ENCODE results near the gene CD82.

CD82 gene

DNA sequence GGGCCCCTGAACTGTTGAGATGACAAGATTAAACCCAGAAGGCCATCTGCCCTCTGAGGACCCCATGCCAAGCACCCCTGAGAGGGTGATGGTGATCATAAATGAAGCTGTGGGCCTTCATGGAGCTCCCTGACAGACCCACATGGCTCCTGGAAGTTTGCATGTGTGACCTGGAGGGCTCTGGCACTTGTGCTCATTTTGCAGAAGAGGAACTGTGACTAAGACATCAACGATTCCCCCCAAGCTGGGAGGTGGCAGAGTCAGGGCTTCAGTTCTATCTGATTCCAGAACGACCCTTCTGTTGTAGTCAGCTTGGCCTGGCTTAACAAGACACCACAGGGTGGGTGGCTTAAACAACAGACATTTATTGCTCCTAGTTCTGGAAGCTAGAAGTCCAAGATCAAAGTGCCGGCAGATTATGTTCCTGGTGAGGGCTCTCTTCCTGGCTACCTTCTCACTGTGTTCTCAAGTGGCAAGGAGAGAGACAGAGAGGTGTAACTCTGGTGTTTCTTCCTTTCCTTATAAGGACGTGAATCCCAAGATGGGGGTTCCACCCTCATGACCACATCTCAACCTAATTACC is 46.4 kb upstream of the CD82 start:
- peaks cover 0 to 6% of the 10 kb centered on the region in 2 donors for H3K4me1 ChIP-seq (ENCODE audit: control insufficient read depth in 2 of 2, insufficient read depth in 1 of 2, low read depth in 1 of 2, low read length in 2 of 2)
- WGBS, 2 donors (ENCODE audit: extremely low coverage in 2 of 2, insufficient read length in 2 of 2, insufficient replicate concordance in 1 of 2): no CpG with 5 or more reads among the region's 4 CpGs
- no peak overlapping the region for H3K4ac ChIP-seq (ENCODE audit: low read length)
- H3K4me3 ChIP-seq (ENCODE audit: low read length in 2 of 2): no peak overlapping the region
- H3K27ac ChIP-seq (replicated peaks; ENCODE audit: low read length): no peak overlapping the region
- H2AFZ ChIP-seq (ENCODE audit: low read length): no peak overlapping the region
- no peak overlapping the region for H3K9ac ChIP-seq (ENCODE audit: low read depth, low read length, poor library complexity)
- H4K91ac ChIP-seq (ENCODE audit: low read depth, low read length, poor library complexity): no peak overlapping the region
- H2BK120ac ChIP-seq (ENCODE audit: low read depth, low read length): no peak overlapping the region
- no peak overlapping the region for H3K14ac ChIP-seq (ENCODE audit: low read length)
- peaks cover 0 to 32% (median 0%) of the 10 kb centered on the region in 3 experiments for H3K27me3 ChIP-seq (ENCODE audit: control insufficient read depth in 3 of 3, insufficient read depth in 3 of 3, low read depth in 1 of 3, low read length in 3 of 3)
- no peak overlapping the region for H3K4me2 ChIP-seq (ENCODE audit: insufficient read depth, low read length, poor library complexity, severe bottlenecking)
- no peaks in the 10 kb centered on the region for H3K9me3 ChIP-seq (replicated peaks in 1 of 2; ENCODE audit: control insufficient read depth in 2 of 2, insufficient read depth in 1 of 2, low read depth in 1 of 2, low read length in 2 of 2)
- no peak overlapping the region for H2BK12ac ChIP-seq (ENCODE audit: low read length)
- peak overlapping the region; percentile 47 for H2AK5ac ChIP-seq (ENCODE audit: low read depth, low read length)
- DNase-seq (ENCODE audit: low spot score): no peak
- peak overlapping the region; percentile 82 for H2BK15ac ChIP-seq (ENCODE audit: low read length)
- no peak overlapping the region for H4K8ac ChIP-seq (ENCODE audit: low read depth, low read length)
- no peak overlapping the region for H3K18ac ChIP-seq (ENCODE audit: low read length)
- no peak overlapping the region for H2BK5ac ChIP-seq (ENCODE audit: low read length)
- no peak overlapping the region for H3K23ac ChIP-seq (ENCODE audit: low read depth, low read length, poor library complexity)
- H3K79me1 ChIP-seq (ENCODE audit: low read depth, low read length): no peaks in the 10 kb centered on the region
- H3K36me3 ChIP-seq (replicated peaks in 1 of 2; ENCODE audit: control insufficient read depth in 2 of 2, insufficient read depth in 2 of 2, low read length in 2 of 2): no peaks in the 10 kb centered on the region

DNA sequence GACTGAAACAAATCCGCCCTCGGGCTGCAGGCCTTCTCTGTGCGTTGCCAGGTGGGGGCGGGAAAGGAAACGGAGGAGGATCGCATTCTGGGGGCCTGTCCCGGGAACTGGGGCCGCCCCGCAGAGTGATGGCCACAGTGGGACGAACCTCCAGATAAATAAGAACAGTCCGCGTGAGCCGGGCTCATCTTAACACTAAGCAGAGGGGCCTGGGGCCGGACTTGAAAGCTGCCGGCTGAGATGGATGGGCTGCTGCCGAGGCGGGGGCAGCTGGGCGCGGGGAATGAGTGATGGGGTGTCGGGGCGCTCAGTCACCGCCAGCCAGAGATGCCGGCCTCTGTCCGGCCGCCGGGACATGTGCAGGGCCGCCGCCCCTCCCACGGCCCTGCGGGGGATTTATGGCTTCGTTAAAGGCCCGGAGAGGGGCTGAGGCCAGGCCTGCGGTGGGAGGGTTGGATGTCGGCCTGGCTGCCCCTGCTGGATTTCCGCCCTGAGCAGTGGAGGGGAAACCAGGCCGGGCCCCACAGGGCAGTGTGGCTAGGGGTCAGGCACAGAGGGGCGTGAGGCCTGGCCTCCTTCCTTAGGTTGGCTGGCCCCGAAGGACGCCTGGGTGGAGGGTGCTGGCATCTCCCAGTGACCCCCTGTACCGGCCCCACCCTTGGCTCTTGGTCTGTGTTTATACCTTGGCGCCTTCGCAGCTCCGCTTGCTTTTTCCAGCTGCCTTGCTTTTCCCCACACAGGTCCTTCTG is 45.3 kb upstream of the CD82 start:
- Histone ChIP-seq H3K18ac (ENCODE audit: low read length) (peak overlapping the region; percentile 87), H4K8ac (ENCODE audit: low read depth, low read length) (no peak overlapping the region), H2BK15ac (ENCODE audit: low read length) (peak overlapping the region; percentile 82), H3K23ac (ENCODE audit: low read depth, low read length, poor library complexity) (no peak overlapping the region), H2BK12ac (ENCODE audit: low read length) (peak overlapping the region; percentile 25), H3K4me2 (ENCODE audit: insufficient read depth, low read length, poor library complexity, severe bottlenecking) (no peak overlapping the region), H2AK5ac (ENCODE audit: low read depth, low read length) (peak overlapping the region; percentile 57), H3K9me3 (replicated peaks in 1 of 2; ENCODE audit: control insufficient read depth in 2 of 2, insufficient read depth in 1 of 2, low read depth in 1 of 2, low read length in 2 of 2) (no peaks in the 10 kb centered on the region), H3K9ac (ENCODE audit: low read depth, low read length, poor library complexity) (peak overlapping the region; percentile 25), H3K14ac (ENCODE audit: low read length) (no peak overlapping the region), H4K91ac (ENCODE audit: low read depth, low read length, poor library complexity) (no peak overlapping the region), H3K27ac (replicated peaks; ENCODE audit: low read length) (no peak overlapping the region), H3K4me1 (ENCODE audit: control insufficient read depth in 2 of 2, insufficient read depth in 1 of 2, low read depth in 1 of 2, low read length in 2 of 2) (peaks cover 0 to 6% of the 10 kb centered on the region in 2 donors), H3K79me1 (ENCODE audit: low read depth, low read length) (no peaks in the 10 kb centered on the region), H2BK5ac (ENCODE audit: low read length) (peak overlapping the region; percentile 46), H3K4me3 (ENCODE audit: low read length in 2 of 2) (no peak overlapping the region), H3K36me3 (replicated peaks in 1 of 2; ENCODE audit: control insufficient read depth in 2 of 2, insufficient read depth in 2 of 2, low read length in 2 of 2) (no peaks in the 10 kb centered on the region), H2BK120ac (ENCODE audit: low read depth, low read length) (no peak overlapping the region), H2AFZ (ENCODE audit: low read length) (peak overlapping the region; percentile 61), H3K4ac (ENCODE audit: low read length) (no peak overlapping the region), H3K27me3 (ENCODE audit: control insufficient read depth in 3 of 3, insufficient read depth in 3 of 3, low read depth in 1 of 3, low read length in 3 of 3) (peaks cover 0 to 31% (median 0%) of the 10 kb centered on the region in 3 experiments)
- WGBS, 2 donors (ENCODE audit: extremely low coverage in 2 of 2, insufficient read length in 2 of 2, insufficient replicate concordance in 1 of 2): no CpG with 5 or more reads among the region's 43 CpGs
- no peak for DNase-seq (ENCODE audit: low spot score)

DNA sequence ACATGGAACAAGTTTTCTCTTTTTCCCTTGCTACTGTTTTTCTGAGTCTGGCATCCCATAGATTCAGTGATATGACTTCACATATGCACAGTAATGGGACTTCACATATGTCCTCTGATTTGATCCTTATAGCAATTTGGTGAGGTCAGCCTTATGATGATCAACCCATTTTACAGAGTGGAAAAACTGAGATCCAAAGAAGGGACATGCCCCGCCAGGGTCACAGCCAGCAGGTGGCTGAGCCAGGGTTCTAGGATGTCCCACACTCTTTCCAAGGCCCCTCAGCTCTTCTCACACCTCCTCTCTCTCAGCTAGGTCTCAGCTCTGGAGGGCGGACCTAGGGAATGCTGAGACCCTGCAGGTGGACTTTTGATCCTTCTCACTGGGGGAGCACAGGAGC is 44.3 kb upstream of the CD82 start:
- Histone ChIP-seq H2BK5ac (ENCODE audit: low read length) (no peak overlapping the region), H3K79me1 (ENCODE audit: low read depth, low read length) (no peaks in the 10 kb centered on the region), H3K27me3 (ENCODE audit: control insufficient read depth in 3 of 3, insufficient read depth in 3 of 3, low read depth in 1 of 3, low read length in 3 of 3) (peaks cover 0 to 40% (median 0%) of the 10 kb centered on the region in 3 experiments), H3K4me3 (ENCODE audit: low read length in 2 of 2) (no peak overlapping the region), H2AK5ac (ENCODE audit: low read depth, low read length) (no peak overlapping the region), H3K18ac (ENCODE audit: low read length) (no peak overlapping the region), H3K9me3 (replicated peaks in 1 of 2; ENCODE audit: control insufficient read depth in 2 of 2, insufficient read depth in 1 of 2, low read depth in 1 of 2, low read length in 2 of 2) (no peaks in the 10 kb centered on the region), H3K14ac (ENCODE audit: low read length) (no peak overlapping the region), H3K4me1 (ENCODE audit: control insufficient read depth in 2 of 2, insufficient read depth in 1 of 2, low read depth in 1 of 2, low read length in 2 of 2) (peaks cover 0 to 9% of the 10 kb centered on the region in 2 donors), H3K9ac (ENCODE audit: low read depth, low read length, poor library complexity) (no peak overlapping the region), H4K91ac (ENCODE audit: low read depth, low read length, poor library complexity) (no peak overlapping the region), H3K27ac (replicated peaks; ENCODE audit: low read length) (no peak overlapping the region), H3K36me3 (replicated peaks in 1 of 2; ENCODE audit: control insufficient read depth in 2 of 2, insufficient read depth in 2 of 2, low read length in 2 of 2) (no peaks in the 10 kb centered on the region), H3K23ac (ENCODE audit: low read depth, low read length, poor library complexity) (no peak overlapping the region), H3K4me2 (ENCODE audit: insufficient read depth, low read length, poor library complexity, severe bottlenecking) (no peak overlapping the region), H2BK12ac (ENCODE audit: low read length) (no peak overlapping the region), H2BK15ac (ENCODE audit: low read length) (no peak overlapping the region), H4K8ac (ENCODE audit: low read depth, low read length) (no peak overlapping the region), H3K4ac (ENCODE audit: low read length) (no peak overlapping the region), H2AFZ (ENCODE audit: low read length) (no peak overlapping the region), H2BK120ac (ENCODE audit: low read depth, low read length) (no peak overlapping the region)
- no peak for DNase-seq (ENCODE audit: low spot score)
- no CpG with 5 or more reads among the region's 2 CpGs for WGBS, 2 donors (ENCODE audit: extremely low coverage in 2 of 2, insufficient read length in 2 of 2, insufficient replicate concordance in 1 of 2)

DNA sequence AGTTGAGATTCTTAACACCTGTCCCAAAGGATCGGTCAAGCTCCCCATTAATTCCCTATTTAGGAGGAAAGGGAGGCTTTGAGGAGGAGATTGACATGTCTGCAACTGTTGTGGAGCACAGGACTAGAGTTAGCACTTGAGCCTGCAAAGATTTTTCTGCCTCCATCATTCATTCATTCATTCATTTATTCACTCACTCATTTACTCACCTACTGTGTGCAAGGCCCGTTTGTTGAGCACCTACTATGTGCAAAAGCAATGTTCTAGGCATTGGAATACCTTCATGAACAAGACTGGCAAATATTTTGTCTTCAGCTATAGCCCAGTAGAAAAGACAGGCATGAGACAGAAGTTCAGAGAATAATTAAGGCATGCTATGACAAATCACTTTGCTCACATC is 43.2 kb upstream of the CD82 start:
- no peaks in the 10 kb centered on the region for H3K9me3 ChIP-seq (replicated peaks in 1 of 2; ENCODE audit: control insufficient read depth in 2 of 2, insufficient read depth in 1 of 2, low read depth in 1 of 2, low read length in 2 of 2)
- no peak for DNase-seq (ENCODE audit: low spot score)
- H3K4me1 ChIP-seq (ENCODE audit: control insufficient read depth in 2 of 2, insufficient read depth in 1 of 2, low read depth in 1 of 2, low read length in 2 of 2): peaks cover 0 to 17% of the 10 kb centered on the region in 2 donors
- H3K4me3 ChIP-seq (ENCODE audit: low read length in 2 of 2): no peak overlapping the region
- no peak overlapping the region for H2AFZ ChIP-seq (ENCODE audit: low read length)
- H2BK120ac ChIP-seq (ENCODE audit: low read depth, low read length): no peak overlapping the region
- H3K27me3 ChIP-seq (ENCODE audit: control insufficient read depth in 3 of 3, insufficient read depth in 3 of 3, low read depth in 1 of 3, low read length in 3 of 3): peaks cover 0 to 45% (median 0%) of the 10 kb centered on the region in 3 experiments
- no CpG with 5 or more reads among the region's 2 CpGs for WGBS, 2 donors (ENCODE audit: extremely low coverage in 2 of 2, insufficient read length in 2 of 2, insufficient replicate concordance in 1 of 2)
- H3K4ac ChIP-seq (ENCODE audit: low read length): no peak overlapping the region
- H2BK5ac ChIP-seq (ENCODE audit: low read length): no peak overlapping the region
- H2AK5ac ChIP-seq (ENCODE audit: low read depth, low read length): no peak overlapping the region
- no peak overlapping the region for H3K23ac ChIP-seq (ENCODE audit: low read depth, low read length, poor library complexity)
- no peak overlapping the region for H3K14ac ChIP-seq (ENCODE audit: low read length)
- H3K79me1 ChIP-seq (ENCODE audit: low read depth, low read length): no peaks in the 10 kb centered on the region
- no peak overlapping the region for H2BK12ac ChIP-seq (ENCODE audit: low read length)
- no peaks in the 10 kb centered on the region for H3K36me3 ChIP-seq (replicated peaks in 1 of 2; ENCODE audit: control insufficient read depth in 2 of 2, insufficient read depth in 2 of 2, low read length in 2 of 2)
- H3K18ac ChIP-seq (ENCODE audit: low read length): no peak overlapping the region
- H3K27ac ChIP-seq (replicated peaks; ENCODE audit: low read length): no peak overlapping the region
- no peak overlapping the region for H2BK15ac ChIP-seq (ENCODE audit: low read length)
- H3K9ac ChIP-seq (ENCODE audit: low read depth, low read length, poor library complexity): no peak overlapping the region
- no peak overlapping the region for H4K8ac ChIP-seq (ENCODE audit: low read depth, low read length)
- no peak overlapping the region for H4K91ac ChIP-seq (ENCODE audit: low read depth, low read length, poor library complexity)
- no peak overlapping the region for H3K4me2 ChIP-seq (ENCODE audit: insufficient read depth, low read length, poor library complexity, severe bottlenecking)
